ENCODE measurements around the gene RAVER1. TPM values are rescaled to one million over a fixed set of nuclear protein-coding genes. Genes with fewer than 3 reads are reported as not detected.

The RAVER1 gene
- total RNA-seq, 2 experiments from 2014 or later, result 35.7 to 90.7 TPM

GRCh38 chr19:10317857-10318462 lies 15.4 kb downstream of the RAVER1 start:
- intact Hi-C loops (cut with micrococcal nuclease; ENCODE audit: unreplicated experiment), result loop anchor here (2.0 kb wide), 1 partner anchor 35 kb away; no protein-coding TSS in a partner anchor
- POLR2A ChIA-PET, result no interaction called here
- TF ChIP-seq CTCF (conservative IDR thresholded peaks at IDR 0.05; ENCODE audit: low read length) (no peak), EZH2phosphoT487 (IDR thresholded peaks at IDR 0.05; ENCODE audit: borderline replicate concordance, low read depth, low read length) (no peak)
- H3K4me1 ChIP-seq (ENCODE audit: insufficient read depth, low read length, poor library complexity, severe bottlenecking), result peaks cover 13% of the 10 kb centered on the region
- H3K9me3 ChIP-seq (ENCODE audit: low read length), result no peaks in the 10 kb centered on the region
- no TSS peak for BruUV-seq (replicated peaks)
- no peak overlapping the region for H3K27ac ChIP-seq (ENCODE audit: low read depth, low read length, poor library complexity, severe bottlenecking)
- DNase-seq (ENCODE audit: low spot score), result no peak
- no peaks in the 10 kb centered on the region for H3K79me2 ChIP-seq (ENCODE audit: insufficient read depth, low read depth, low read length)
- H4K20me1 ChIP-seq (ENCODE audit: insufficient read depth, low read length), result no peaks in the 10 kb centered on the region
- no peak overlapping the region for H3K4me2 ChIP-seq (ENCODE audit: low read length)
- no peaks in the 10 kb centered on the region for H3K9me2 ChIP-seq (ENCODE audit: insufficient read depth, low read length)
- CTCF ChIA-PET (ENCODE audit: unreplicated experiment), result no interaction called here
- peaks cover 76% of the 10 kb centered on the region for H3K36me3 ChIP-seq (ENCODE audit: insufficient read depth, low read length)
- no peak overlapping the region for H3K4me3 ChIP-seq (ENCODE audit: low read depth, low read length, poor library complexity, severe bottlenecking)
- no peak overlapping the region for H2AFZ ChIP-seq (ENCODE audit: low read length)

- Histone ChIP-seq H3K4me1 (ENCODE audit: insufficient read depth, low read length, poor library complexity, severe bottlenecking) (peaks cover 13% of the 10 kb centered on the region), H2AFZ (ENCODE audit: low read length) (no peak overlapping the region), H3K79me2 (ENCODE audit: insufficient read depth, low read depth, low read length) (no peaks in the 10 kb centered on the region), H4K20me1 (ENCODE audit: insufficient read depth, low read length) (no peaks in the 10 kb centered on the region), H3K27ac (ENCODE audit: low read depth, low read length, poor library complexity, severe bottlenecking) (no peak overlapping the region), H3K4me3 (ENCODE audit: low read depth, low read length, poor library complexity, severe bottlenecking) (no peak overlapping the region), H3K9me3 (ENCODE audit: low read length) (no peaks in the 10 kb centered on the region), H3K4me2 (ENCODE audit: low read length) (no peak overlapping the region), H3K36me3 (ENCODE audit: insufficient read depth, low read length) (peaks cover 73% of the 10 kb centered on the region), H3K9me2 (ENCODE audit: insufficient read depth, low read length) (no peaks in the 10 kb centered on the region)
- ChIA-PET POLR2A (no interaction called here), CTCF (ENCODE audit: unreplicated experiment) (no interaction called here)
- intact Hi-C loops (cut with micrococcal nuclease; ENCODE audit: unreplicated experiment), result no loop called here
- no peak for TF ChIP-seq EZH2phosphoT487 (IDR thresholded peaks at IDR 0.05; ENCODE audit: borderline replicate concordance, low read depth, low read length)
- no peak for TF ChIP-seq CTCF (conservative IDR thresholded peaks at IDR 0.05; ENCODE audit: low read length)
- BruUV-seq (replicated peaks), result no TSS peak
- no peak for DNase-seq (ENCODE audit: low spot score)
These were observed 16.1 kb downstream of the RAVER1 start for GRCh38 chr19:10317045-10317856.

Data from OCI-LY7 (cell line).